CD4-positive, alpha-beta T cell treated with Interleukin-17A for 4 hours (primary cell): Measurements from ENCODE around the gene DAG1.
"Not testable (repeated sequence)": the region's sequence is repeated elsewhere in the genome, so short reads cannot be mapped to it uniquely, and the experiment has no call there.

ENCODE experiments used
- DNase-seq: peaks from one replicate; pipeline ENCODE4 v3.0.0-alpha.2; 2020; ENCODE audit warnings: mixed read lengths

The DAG1 gene

GRCh38 chr3:49470714-49471420, 800 bp downstream of the DAG1 start:
- no peak for DNase-seq

- no peak for DNase-seq
These were observed 1.9 kb downstream of the DAG1 start for GRCh38 chr3:49471856-49472495.

- no peak for DNase-seq
These were observed 6.5 kb downstream of the DAG1 start for GRCh38 chr3:49476563-49476962.

- DNase-seq: no peak
These were observed 12.7 kb downstream of the DAG1 start for GRCh38 chr3:49482766-49483165.

GRCh38 chr3:49484471-49484870, 14.4 kb downstream of the DAG1 start:
- no peak for DNase-seq

- DNase-seq: no peak
These were observed 19.2 kb downstream of the DAG1 start for GRCh38 chr3:49489247-49489646.

- no peak for DNase-seq
These were observed 22.9 kb downstream of the DAG1 start for GRCh38 chr3:49492969-49493368.

- DNase-seq: no peak
These were observed 23.8 kb downstream of the DAG1 start for GRCh38 chr3:49493901-49494300.

GRCh38 chr3:49495023-49495422, 25.0 kb downstream of the DAG1 start:
- DNase-seq: no peak

GRCh38 chr3:49496845-49497244, 26.8 kb downstream of the DAG1 start:
- not testable (repeated sequence) for DNase-seq

GRCh38 chr3:49497606-49498005, 27.5 kb downstream of the DAG1 start:
- no peak for DNase-seq

GRCh38 chr3:49498239-49498638, 28.2 kb downstream of the DAG1 start:
- DNase-seq: no peak

- no peak for DNase-seq
These were observed 28.6 kb downstream of the DAG1 start for GRCh38 chr3:49498648-49499047.

- no peak for DNase-seq
These were observed 30.2 kb downstream of the DAG1 start for GRCh38 chr3:49500205-49500731.

GRCh38 chr3:49500732-49501609, 30.9 kb downstream of the DAG1 start:
- DNase-seq: no peak

GRCh38 chr3:49501842-49502241, 31.8 kb downstream of the DAG1 start:
- no peak for DNase-seq

GRCh38 chr3:49506906-49507305, 36.8 kb downstream of the DAG1 start:
- DNase-seq: no peak

GRCh38 chr3:49509028-49509561, 39.0 kb downstream of the DAG1 start:
- no peak for DNase-seq

- no peak for DNase-seq
These were observed 41.6 kb downstream of the DAG1 start for GRCh38 chr3:49511639-49512038.

- DNase-seq: no peak
These were observed 42.8 kb downstream of the DAG1 start for GRCh38 chr3:49512781-49513355.

- DNase-seq: no peak
These were observed 43.5 kb downstream of the DAG1 start for GRCh38 chr3:49513494-49514124.

GRCh38 chr3:49518016-49518415, 47.9 kb downstream of the DAG1 start:
- DNase-seq: no peak
